ENCODE measurements around the gene EPHA2.
"Not testable (repeated sequence)": the region's sequence is repeated elsewhere in the genome, so short reads cannot be mapped to it uniquely, and the experiment has no call there.

Gene EPHA2

DNA sequence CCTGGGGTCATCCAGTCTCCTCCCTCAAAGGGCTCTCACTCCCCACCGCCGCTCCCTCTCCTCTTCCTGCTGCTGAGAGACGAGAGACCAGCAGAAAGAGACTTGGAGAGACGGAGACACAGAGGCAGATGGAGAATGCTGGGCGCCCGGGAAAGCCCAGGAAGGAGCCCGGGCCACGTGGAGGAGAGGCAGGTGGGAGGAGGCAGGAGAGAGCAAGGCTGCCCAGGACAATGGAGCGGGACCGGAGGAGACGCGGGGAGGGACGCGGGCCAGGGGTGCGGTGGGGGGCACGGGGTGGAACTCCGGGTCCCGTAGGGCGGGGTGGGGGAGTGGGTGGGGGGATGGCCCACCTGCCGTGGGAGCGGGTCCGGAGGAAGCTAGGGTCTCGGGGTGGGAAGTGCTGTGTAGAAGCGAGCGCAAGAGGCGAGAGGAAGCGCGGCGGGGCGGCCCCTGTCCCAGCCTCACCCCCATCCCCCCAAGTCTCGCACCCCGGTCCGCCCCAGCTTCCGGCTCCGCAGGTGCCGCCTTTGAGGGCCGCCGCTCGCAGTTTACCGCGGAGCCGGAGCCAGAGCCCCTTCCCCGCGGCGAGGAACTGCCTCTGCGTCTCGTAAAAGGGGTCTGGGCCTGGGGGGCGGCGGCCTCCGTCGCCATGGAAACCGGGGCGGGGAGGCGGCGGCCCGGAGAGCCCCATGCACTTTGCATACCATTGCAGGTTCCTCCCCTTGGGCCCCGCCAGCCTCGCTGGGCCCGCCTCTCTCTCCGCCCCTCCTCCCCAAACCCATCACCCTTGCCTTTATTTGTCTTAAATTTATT is 11.7 kb upstream of the EPHA2 start:
- DNase-seq (ENCODE audit: low read depth in 2 of 2) = peak; percentile 32 to 44

DNA sequence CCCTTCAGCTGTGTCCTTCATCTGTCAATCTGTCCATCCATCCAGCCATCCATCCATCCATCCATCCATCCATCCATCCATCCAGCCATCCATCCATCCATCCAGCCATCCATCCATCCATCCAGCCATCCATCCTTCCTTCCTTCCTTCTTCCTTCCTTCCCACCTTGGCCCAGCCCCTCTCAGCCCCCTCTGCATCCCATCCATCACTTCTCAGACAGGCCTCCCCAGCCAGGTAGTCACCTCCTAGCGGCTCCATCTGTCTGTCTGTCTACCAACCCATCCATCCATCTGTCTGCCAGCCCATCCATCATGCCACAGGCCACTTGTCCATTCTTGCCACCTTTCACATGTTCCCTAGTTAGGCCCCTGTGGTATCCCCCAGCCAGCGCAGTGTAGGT is 10.2 kb upstream of the EPHA2 start:
- DNase-seq (ENCODE audit: low read depth in 2 of 2) = no peak

DNA sequence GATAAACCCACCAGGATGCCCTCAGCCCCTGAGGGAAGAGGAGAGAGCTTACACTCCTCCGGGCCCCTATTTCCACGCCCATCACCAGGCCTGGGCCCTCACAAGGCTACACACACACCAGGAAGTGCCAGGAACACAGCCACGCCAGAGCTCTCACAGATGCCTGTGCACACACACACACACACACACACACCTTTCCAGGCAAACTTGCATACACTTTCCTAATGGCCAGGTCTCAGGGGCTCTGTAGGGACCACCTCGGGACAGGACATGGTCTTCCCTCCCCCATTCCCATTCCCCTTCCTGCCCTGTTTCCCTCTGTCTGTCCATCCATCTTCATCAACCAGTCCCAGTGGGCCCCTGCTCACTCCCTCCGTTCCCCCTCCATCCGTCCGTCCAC is 9.7 kb upstream of the EPHA2 start:
- DNase-seq (ENCODE audit: low read depth in 2 of 2) = no peak

DNA sequence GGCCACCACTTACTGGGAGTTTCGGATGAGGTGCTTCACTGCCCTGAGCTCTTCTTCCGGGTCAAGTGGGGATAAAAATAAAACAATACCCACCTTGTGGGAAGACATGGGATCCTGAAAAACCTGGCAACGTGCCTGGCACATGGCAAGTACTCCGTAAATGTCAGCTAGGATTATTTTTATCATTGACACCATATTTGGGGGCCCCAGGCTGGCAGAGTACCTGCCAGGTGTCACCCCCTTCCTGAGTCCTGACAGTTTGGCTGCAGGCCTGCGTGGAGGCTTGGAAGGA is 9.2 kb upstream of the EPHA2 start:
- DNase-seq (ENCODE audit: low read depth in 2 of 2) = no peak

DNA sequence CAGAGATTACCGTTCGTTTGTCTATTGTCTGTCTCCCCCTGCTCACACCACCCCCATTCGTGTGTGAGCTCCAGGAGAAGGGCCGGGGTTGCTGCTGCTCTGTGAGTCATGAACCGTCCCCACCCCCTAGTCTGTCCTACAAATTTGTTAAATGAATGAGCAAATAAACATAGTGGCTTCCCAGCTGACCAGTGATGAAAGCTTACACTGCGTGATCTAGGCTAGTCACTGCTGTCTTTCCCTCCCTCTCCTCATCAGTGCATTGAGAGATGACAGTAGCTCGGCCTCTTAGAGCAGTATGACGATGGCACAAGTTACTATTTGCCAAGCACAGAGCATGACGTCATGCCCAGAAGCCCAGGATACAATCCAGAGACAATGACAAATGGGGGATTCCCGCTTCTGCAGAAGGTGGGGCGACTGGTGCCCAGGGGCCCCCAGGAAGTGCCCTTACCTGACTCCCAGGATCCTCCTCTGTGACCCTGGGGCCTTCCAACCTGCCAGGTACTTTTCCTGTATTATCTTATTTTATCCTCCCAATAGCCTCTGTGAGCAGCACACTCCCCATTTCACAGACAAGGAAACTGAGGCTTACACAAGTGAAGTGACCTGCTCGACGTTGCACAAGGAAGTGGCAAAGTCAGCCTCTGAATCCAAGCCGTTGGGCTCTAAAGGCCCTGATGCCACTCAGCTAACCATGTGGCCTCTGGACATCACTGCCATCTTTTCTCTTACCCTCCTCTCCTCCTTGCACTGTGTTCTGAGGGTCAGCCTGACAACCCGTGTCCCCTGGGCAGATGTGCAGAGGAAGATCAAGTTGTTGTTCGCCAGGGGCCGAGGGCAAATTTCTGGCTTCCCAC is 8.6 kb upstream of the EPHA2 start:
- no peak for DNase-seq (ENCODE audit: low read depth in 2 of 2)

GRCh38 chr1:16163608-16164212 is 7.8 kb upstream of the EPHA2 start:
- not testable (repeated sequence) for DNase-seq (ENCODE audit: low read depth in 2 of 2)

DNA sequence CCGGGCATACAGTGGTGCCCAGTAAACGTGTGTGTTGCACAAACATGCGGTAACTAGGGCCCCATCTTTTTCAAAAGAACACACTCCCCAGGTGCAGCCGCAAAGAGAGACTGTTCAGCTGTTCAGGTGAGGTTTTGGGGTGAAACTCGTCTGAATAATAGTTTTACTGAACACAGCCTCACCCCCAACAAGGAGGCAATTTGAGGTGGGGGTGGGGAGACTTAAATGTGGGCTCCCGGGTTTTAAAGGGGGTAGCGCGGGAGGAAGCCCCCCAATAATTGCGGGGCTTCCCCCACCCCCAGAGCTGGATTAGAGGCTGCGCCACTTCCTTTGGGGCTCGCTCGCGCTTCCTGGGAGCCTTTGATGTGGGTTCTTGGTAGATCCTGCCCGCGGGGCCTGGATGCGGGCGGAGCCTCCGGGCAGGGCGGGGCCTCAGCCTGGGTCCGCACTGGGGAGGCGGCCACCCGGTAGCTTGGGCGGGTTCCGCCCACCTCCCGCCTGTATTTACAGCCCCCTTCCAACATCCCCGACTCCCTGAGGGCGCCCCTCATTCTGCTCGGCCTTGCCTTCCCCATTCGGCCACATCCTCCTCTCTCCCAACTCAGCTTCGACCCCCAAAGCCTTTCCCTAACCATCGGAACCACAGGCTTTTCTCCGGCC is 6.4 kb upstream of the EPHA2 start:
- peak; percentile 31 to 44 for DNase-seq (ENCODE audit: low read depth in 2 of 2)

DNA sequence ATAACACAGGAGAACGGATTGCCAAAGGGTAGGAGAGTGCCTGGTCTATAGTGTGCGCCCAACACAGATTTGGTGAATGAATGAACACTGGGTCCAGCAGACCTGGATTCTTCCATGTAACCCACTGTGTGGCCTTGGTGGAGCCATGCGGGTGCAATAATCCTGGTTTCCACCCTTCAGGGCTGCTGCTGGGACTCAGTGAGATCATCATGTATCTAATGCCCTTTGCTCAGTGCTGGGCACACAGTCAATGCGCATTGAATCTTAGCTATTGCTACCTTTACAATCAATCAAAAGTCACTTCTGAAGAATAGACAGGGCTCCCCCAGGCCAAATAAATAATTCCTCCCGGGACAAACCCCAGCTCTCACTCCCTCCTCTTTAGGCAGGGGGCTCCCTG is 5.8 kb upstream of the EPHA2 start:
- DNase-seq (ENCODE audit: low read depth in 2 of 2) = no peak

DNA sequence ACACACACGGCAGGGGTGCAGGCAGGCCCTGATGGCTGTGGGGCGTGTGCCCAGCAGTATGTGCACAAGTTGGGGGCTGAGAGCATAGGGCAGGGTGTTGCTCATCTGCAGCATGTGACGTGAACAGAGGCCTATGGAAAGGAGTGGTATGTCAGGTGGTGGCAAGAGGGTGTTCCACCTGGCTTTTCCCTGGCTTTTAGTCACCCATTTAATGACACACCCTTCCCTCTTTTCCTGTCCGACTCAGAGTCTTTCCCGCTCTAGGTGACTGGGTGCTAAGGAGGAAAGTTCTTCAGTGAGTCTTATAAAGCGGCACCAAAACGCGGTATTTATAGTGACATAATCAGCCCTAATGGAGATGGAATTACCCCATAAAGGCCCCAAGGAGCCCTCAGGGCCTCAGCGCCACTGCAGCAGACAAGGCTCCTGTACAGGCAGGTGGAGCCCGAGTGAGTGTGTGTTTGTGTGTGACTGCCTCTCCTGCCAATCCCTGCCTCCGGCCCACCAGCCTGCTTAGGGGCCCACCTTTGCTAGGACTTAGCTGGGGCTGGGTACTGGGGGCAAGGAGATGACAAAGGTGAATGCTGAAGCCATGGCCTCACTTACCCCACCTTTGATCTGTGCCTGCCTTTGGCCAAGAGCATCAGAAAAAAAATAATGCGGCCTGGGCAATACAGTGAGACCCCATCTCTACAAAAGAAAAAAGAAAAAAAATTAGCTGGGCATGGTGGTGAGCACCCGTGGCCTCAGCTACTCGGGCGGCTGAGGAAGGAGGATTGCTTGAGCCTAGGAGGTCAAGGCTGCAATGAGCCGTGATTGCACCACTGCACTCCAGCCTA is 3.3 kb upstream of the EPHA2 start:
- no peak for DNase-seq (ENCODE audit: low read depth in 2 of 2)

- DNase-seq (ENCODE audit: low read depth in 2 of 2) = no peak
These were observed 2.2 kb upstream of the EPHA2 start for GRCh38 chr1:16158025-16158424.

DNA sequence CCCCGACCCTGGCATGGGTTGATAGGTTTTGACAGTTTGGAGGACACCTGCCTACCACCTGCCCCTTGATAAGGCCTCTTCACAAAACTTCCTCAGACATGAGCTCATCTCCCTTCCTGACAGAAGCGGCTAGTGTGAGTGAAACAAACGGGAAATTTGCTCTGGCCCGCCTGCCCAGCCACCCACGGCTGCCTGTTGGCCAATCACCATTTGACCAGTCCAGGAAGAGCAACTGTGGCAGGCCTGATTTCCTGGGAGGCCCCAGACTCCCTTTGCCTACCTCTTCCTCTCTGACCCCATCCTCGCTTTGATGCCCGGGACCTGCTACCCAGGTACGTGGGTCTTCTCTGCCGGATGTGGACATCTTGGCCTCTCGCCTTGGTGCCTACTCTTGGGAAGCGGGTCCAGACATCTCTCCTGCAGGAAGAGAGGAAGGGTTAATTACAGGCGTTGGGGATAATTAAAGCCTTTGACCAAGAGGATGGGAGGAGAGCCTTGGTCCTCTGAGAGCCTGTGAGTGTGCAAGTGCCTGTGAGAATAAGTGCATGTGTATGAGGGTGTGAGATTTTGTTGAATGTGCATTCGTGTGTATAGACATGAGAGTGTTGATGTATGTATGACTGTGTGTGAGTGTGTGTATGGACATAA is 1.1 kb upstream of the EPHA2 start:
- no peak for DNase-seq (ENCODE audit: low read depth in 2 of 2)

DNA sequence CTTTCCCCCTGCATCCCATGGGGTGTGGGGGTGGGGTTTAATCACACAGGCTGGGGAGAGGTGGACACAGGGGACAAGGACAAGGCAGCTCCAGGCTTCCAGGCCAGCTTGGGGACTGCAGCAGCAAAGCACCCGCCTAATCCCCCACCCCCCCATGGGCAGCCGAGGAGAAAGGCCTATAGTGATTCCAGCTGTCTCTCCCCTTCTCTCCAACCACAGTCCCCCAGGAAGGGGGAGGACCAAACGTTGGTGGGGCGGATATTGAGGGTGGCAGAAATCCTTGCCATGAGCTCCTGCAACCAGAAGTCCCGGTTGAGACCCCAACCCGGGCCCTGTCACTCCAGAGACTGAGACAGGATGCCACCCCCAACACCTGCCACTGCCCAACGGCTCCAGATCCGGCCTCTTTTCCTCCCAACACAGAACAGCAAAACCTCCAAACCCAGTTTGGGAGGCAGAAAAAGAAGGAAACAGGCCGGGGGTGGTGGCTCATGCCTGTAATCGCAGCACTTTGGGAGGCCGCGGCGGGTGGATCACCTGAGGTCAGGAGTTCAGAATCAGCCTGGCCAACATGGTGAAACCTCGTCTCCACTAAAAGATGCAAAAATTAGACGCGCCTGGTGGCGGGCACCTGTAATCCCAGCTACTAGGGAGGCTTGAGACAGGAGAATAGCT is 1.7 kb downstream of the EPHA2 start:
- no peak for DNase-seq (ENCODE audit: low read depth in 2 of 2)

- DNase-seq (ENCODE audit: low read depth in 2 of 2) = no peak
These were observed 2.5 kb downstream of the EPHA2 start for GRCh38 chr1:16153096-16153998.

- DNase-seq (ENCODE audit: low read depth in 2 of 2) = no peak
These were observed 3.3 kb downstream of the EPHA2 start for GRCh38 chr1:16152481-16153087.

DNA sequence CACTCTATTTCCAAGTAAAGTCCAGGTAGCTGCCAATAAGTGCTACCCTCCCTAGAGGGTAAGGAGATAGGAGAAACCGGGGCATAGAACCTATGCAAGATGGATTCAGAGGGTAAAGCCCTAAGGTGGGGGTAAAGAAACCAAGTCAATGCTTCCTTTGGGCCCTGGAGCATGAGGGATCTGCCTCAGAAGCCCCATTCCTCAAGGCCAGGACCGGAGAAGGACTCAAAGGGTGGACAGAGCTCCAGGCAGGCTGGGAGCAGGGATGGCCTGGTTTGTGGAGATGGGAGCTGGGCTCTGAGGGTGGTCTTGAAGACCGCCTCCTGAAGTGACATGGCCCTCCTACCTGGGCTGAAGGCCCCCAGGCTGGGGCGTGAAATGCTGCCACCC is 3.9 kb downstream of the EPHA2 start:
- DNase-seq (ENCODE audit: low read depth in 2 of 2) = no peak

- no peak for DNase-seq (ENCODE audit: low read depth in 2 of 2)
These were observed 4.5 kb downstream of the EPHA2 start for GRCh38 chr1:16151196-16151994.

DNA sequence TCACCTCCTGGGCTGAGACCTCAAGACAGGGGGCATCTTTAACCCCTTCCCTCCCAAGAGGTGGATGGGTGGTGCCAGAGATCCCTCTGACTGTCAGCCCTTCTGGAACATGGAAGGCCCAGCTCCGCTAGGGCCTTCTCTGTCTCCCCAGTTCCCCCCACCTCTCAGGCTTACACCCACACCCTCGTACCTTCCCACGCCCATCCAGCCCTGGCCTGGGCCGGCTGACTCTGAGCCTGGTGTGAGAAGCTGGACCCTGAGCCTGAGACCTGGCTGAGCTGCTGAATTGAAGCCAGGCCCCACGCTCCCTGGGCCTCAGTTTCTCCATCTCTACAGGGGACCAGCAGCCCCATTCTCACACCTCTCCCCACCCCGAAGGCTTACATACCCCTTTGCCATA is 5.4 kb downstream of the EPHA2 start:
- no peak for DNase-seq (ENCODE audit: low read depth in 2 of 2)

Measured in stimulated activated CD4-positive, alpha-beta T cell treated with anti-CD3 and anti-CD28 coated beads, Interleukin-4, amount 100 ng/mL, for 48 hours (primary cell).